SK-N-MC (cell line): ENCODE measurements around the gene ADCY5.

Experiments used
- EZH2 ChIP-seq: fragments of 200-600 bp; sonication (generic); IDR thresholded peaks from one replicate; pipeline ENCODE4 v1.6.1; 2017; ENCODE audit warnings: antibody characterized with exemption
- FOXP2 ChIP-seq: optimal IDR thresholded peaks from 2 replicates; pipeline ENCODE3; 2011; ENCODE audit warnings: mild to moderate bottlenecking, moderate library complexity; ENCODE audit not compliant: insufficient read depth; ENCODE audit errors: extremely low read length, control extremely low read depth
- POLR2AphosphoS5 ChIP-seq: IDR thresholded peaks from 2 replicates; pipeline ENCODE4 v1.6.1; 2012; ENCODE audit warnings: mild to moderate bottlenecking, low read depth, low read length, borderline replicate concordance

DNA sequence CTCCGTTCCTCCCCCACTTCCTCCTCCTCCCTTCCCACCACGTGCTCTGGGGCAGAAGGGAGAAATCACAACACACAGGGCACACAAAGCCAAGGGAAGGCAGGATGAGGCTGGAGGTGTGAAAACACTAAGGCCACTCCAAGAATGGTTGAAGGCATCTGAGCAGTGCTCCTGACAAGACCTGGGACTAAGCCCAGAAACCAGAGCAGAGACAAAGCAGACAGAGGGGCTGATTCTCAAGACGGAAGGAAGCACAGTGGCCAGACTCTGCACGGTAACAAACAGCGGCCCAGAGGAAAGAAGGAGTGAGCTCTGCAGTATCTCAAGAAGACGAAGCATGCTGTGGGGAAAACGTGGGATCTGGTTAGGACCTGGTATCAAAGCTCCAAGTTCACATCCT is 78.1 kb downstream of the ADCY5 start:
- TF ChIP-seq EZH2, result no peak
- TF ChIP-seq POLR2AphosphoS5, result no peak
- TF ChIP-seq FOXP2, result no peak
